ENCODE results near the gene IL1RAP.

The IL1RAP gene

GRCh38 chr3:190545191-190545590, 31.3 kb downstream of the IL1RAP start:
- DNase-seq: no peak

- DNase-seq: no peak
Observed at GRCh38 chr3:190546881-190547510, 33.1 kb downstream of the IL1RAP start.

- DNase-seq: no peak
Observed at GRCh38 chr3:190548031-190548656, 34.3 kb downstream of the IL1RAP start.

DNA sequence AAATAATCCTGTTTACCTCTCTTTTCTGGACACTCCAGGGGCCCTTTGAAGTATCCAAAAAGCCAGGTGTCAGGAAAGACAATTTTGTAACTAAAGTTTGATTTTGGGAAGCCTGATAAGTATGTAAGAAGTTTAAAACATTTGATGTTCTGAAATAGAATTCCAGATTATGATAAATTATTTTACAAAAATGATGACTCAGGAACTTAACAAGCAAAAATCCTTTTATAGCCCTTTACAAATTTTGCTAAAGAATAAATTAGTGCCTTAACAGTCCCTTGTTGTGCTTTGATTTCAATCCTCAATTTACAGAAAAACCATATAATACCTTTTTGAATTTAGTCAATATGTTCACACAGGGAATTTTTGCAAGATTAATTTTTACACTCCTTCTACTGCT, 38.1 kb downstream of the IL1RAP start:
- no peak for DNase-seq

DNA sequence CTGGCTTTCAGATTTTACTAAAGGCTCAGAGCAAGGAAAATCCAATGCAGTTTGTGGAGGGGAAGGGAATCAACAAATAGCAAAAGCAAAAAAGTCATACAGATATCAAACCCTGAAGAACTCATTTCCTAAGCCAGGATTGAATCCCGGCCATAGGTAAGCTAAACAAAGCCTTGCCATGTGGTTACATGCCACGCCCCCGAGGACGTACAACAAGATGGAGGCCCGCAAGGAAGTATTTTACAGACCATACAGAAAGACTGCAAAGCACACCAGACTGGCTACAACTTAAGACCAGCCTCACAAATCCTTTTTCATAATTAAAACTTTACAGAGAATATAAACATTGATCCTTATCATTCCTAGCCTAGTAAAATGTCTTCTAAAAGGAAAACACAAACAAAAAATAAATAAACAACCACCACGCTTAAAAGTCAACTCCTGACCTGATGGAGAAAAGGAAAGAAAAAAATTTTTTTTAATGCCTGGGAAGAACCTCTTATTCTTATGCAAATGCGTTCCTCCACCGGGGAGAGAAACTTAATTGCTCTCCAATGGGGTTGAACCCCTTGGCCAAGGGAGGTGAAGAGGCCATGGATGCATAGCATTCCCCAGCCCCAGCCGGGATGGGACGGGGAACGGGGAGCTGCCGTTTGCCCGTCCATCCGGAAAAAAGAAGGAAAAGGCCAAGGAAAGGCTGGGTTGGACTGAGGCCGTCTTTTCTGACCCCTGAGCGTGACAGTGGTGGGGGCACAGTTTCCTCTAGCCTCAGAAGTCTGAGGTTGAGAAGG, 39.3 kb downstream of the IL1RAP start:
- DNase-seq: no peak

GRCh38 chr3:190554197-190554596, 40.3 kb downstream of the IL1RAP start:
- no peak for DNase-seq

DNA sequence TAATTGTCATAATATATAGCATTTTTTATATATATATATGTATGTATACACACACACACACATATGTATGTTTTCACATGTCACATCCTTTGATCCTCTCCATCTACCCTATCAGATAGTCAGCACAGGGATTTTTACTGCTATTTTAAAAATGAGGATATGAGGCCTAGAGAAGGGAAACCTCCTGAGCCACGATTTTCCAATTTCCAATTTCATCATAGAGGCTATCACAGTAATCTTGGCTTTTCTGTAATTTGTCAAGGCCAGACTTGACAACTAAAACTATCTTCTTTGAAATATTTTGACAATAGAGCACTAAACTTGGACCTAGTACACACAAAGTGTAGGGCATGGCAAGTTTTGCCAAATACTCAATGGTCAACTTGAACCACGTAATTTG, 42.5 kb downstream of the IL1RAP start:
- no peak for DNase-seq

- no peak for DNase-seq
Observed at GRCh38 chr3:190557296-190557695, 43.4 kb downstream of the IL1RAP start.

DNA sequence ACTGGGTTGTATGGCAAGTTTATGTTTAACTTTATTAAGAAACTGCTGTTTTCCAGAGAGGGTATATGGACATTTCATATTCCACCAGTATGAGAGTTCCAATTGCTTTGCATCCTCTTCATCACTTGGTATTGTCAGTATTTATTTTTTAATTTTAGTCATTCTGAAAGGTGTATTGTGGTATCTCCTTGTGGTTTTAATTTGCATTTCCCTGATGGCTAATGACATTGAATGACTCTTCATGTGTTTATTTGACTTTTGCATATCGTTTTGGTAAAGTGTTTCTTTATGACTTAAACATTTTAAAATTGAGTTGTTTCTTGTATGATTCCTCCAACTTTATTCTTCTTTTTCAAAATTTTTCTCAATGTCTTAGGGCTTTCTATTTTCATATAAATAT, 44.4 kb downstream of the IL1RAP start:
- DNase-seq: no peak

DNA sequence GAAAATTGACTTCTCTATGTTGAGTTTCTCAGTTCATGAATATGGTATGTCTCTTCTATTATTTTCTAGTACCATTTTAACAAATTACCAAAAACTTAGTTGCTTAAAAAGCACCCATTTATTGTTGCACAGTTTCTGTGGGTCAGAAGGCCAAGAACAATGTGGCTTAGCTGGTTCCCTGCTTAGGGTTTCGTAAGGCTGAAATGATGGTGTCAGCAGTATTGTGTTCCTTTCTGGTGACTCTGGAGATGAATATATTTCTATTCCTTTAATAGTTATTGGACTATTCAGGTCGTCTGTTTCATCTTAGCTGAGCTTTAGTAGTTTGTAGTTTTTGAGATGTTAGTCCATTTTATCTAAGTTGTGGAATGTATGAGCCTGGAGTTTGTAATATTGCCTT, 44.9 kb downstream of the IL1RAP start:
- no peak for DNase-seq

- DNase-seq: no peak
Observed at GRCh38 chr3:190560013-190560895, 46.4 kb downstream of the IL1RAP start.

DNA sequence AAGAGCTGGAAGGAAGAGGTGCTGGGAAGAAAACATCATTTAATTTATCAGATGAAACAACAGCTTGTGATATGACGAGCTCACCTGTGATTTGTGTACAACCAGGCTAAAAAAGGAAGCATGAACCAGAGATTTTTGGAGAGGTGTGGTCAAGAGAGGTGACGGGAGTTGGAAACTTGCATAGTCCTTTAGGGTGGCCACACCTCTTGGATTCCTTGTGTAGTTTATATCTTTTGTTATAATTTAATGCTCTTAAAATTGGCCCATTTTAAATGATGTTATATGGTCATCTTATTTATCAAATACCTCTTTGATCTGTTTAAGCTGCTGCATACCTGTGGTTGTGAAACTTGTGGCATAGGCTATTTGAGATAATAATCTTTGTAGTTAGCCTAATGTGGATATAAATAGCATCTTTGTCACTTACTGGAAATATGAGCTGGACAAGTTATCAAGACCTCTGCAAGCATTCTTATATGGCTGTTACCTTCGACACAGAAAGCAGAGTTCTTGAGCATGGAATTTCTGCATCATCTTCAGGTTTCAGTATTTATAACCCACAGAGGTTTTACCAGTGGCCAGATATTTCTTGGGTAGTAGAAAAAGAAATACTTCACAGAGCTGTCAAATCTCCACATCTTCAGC, 49.1 kb downstream of the IL1RAP start:
- DNase-seq: no peak

DNA sequence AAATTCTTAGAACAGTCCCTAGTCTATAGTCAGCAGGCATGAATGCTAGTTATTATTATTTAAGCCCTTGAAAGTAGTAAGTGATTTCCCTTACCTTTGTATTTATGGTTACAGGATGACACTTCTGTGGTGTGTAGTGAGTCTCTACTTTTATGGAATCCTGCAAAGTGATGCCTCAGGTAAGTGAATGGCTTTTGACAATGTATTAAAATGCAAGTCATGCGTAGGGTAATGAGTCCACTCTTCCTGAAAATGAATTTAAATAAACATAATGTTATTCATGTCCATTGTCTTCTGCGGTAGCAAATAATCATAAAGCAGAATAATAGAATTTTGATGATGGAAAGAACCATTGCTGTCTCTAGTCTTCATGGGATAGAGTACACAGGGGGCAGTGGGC, 50.3 kb downstream of the IL1RAP start:
- DNase-seq: no peak

DNA sequence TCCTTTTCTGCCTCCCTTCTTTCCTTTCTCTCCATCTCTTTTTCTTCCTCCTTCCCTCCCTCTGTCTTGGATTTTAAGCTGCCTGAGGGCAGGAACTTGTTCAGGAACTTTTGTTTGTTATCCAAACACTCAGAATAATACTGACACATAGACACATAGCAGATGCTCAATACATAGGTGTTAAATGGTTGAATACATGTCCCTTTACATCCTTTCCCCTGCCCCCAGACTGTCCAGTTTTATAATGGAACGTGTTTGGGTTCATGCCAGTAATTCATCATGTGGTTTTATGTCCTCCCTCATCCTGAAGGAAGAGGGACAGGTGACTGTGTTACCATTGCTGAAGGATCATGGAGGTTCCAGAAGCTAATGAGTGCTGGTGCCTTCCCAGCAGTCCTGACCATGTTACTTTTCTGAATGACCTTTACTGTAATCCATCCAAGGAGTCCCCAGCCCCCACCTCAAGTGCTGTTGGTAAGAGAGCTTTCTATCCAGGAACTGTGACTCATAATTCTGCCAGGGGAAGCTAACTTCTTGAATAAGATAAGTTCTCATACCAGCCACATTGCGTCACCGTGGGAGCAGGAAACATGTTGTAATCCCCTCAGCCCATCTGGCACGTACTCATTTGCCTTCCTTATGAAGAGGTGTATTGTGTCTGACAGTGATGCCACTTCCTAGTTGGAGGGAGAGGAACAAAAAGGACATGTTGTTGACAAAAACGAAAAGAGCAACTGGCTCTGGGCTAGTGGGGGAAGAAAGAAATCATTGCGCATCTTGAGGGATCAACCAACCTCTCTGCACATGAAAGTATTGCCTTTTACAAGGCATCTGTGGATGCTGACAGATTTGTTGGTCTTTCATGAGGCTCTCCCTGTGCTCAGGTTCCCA, 52.4 kb downstream of the IL1RAP start:
- peak; percentile 52 for DNase-seq

- DNase-seq: no peak
Observed at GRCh38 chr3:190568036-190568435, 54.2 kb downstream of the IL1RAP start.

DNA sequence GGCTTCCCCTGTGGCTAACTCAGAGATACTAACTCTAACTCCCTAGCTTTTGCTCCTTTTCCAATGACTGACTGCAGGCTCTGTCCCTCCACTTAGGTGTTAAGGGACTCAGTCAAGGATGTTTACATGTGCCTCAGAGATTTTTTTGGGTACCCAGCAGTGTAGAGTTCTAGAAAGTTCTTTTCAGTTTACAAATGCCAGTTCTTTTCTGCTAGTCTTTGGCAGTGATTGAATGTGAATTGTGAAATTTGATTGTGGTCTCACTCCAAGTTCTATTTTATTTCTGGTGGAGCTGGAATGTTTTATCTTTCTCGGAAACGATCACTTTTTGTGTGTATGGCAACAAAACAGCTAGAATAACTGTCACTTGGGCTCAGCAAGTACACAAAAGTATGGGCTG, 60.6 kb downstream of the IL1RAP start:
- DNase-seq: no peak

- DNase-seq: no peak
Observed at GRCh38 chr3:190575437-190576185, 61.7 kb downstream of the IL1RAP start.

DNA sequence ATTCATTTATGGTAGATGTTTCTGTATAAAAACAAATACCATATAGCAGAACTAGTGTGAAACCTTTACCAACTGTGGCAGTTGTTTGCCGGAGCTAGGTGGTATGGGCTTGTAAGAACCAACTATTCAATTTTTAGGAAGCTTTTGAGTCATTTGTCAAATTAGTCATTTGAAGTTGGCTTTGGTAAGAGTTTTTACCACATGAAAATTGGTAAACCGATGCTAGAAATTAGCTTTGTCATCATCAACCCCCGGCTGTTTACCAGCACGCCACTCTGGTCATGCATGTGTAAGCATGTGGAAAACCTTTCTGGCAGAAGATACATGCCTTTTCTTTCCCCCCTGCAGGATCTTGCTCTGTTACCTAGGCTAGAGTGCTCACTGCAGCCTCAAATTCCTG, 63.3 kb downstream of the IL1RAP start:
- DNase-seq: no peak

- DNase-seq: no peak
Observed at GRCh38 chr3:190579514-190580137, 65.7 kb downstream of the IL1RAP start.

GRCh38 chr3:190580417-190580816, 66.5 kb downstream of the IL1RAP start:
- DNase-seq: no peak
